ENCODE data around the gene TRNAU1AP.

The TRNAU1AP gene

DNA sequence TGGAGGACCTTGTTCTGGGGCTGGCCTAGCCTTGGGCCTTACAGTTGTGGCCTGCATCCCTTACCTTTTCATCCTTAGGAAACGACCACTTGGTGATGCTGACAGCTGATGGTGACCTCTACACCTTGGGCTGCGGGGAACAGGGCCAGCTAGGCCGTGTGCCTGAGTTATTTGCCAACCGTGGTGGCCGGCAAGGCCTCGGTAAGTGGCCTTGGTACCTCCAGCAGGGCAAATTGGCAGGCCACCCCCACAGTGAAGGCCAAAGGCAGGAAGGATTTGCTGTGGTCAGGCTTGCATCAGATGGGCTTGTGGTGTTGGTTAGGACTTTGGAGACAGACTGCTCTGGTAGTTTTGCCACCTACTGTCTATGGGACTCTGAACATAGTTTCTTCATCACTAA lies 17.7 kb upstream of the TRNAU1AP start:
- Histone ChIP-seq H3K36me3 (replicated peaks; ENCODE audit: insufficient read depth, low read length) (peaks cover 17% of the 10 kb centered on the region), H3K4me3 (ENCODE audit: low read length) (no peak overlapping the region), H3K27me3 (replicated peaks; ENCODE audit: insufficient read depth, low read length) (no peaks in the 10 kb centered on the region), H3K27ac (ENCODE audit: low read length) (no peak overlapping the region), H3K9me3 (replicated peaks; ENCODE audit: insufficient read depth, low read length) (no peaks in the 10 kb centered on the region), H3K79me2 (ENCODE audit: low read length) (peaks cover 8% of the 10 kb centered on the region), H3K9ac (ENCODE audit: low read length) (no peak overlapping the region), H3K4me1 (ENCODE audit: low read length) (no peaks in the 10 kb centered on the region), H2AFZ (ENCODE audit: low read length) (no peak overlapping the region), H4K20me1 (ENCODE audit: insufficient read depth, low read length) (no peaks in the 10 kb centered on the region), H3K9me2 (replicated peaks; ENCODE audit: insufficient read depth, low read length) (no peaks in the 10 kb centered on the region), H3K4me2 (ENCODE audit: low read depth, low read length) (no peak overlapping the region), H3F3A (ENCODE audit: insufficient read depth, low read length) (no peaks in the 10 kb centered on the region; the same call in 1 of the 2 replicates)
- no peak for DNase-seq
- TF ChIP-seq, protein P1, sequence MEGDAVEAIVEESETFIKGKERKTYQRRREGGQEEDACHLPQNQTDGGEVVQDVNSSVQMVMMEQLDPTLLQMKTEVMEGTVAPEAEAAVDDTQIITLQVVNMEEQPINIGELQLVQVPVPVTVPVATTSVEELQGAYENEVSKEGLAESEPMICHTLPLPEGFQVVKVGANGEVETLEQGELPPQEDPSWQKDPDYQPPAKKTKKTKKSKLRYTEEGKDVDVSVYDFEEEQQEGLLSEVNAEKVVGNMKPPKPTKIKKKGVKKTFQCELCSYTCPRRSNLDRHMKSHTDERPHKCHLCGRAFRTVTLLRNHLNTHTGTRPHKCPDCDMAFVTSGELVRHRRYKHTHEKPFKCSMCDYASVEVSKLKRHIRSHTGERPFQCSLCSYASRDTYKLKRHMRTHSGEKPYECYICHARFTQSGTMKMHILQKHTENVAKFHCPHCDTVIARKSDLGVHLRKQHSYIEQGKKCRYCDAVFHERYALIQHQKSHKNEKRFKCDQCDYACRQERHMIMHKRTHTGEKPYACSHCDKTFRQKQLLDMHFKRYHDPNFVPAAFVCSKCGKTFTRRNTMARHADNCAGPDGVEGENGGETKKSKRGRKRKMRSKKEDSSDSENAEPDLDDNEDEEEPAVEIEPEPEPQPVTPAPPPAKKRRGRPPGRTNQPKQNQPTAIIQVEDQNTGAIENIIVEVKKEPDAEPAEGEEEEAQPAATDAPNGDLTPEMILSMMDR (IDR thresholded peaks at IDR 0.05; ENCODE audit: low read length), result no peak
- TF ChIP-seq EZH2 (optimal IDR thresholded peaks at IDR 0.05; ENCODE audit: low read depth, low read length) (no peak), EZH2phosphoT487 (IDR thresholded peaks at IDR 0.05; ENCODE audit: low read length) (no peak)

DNA sequence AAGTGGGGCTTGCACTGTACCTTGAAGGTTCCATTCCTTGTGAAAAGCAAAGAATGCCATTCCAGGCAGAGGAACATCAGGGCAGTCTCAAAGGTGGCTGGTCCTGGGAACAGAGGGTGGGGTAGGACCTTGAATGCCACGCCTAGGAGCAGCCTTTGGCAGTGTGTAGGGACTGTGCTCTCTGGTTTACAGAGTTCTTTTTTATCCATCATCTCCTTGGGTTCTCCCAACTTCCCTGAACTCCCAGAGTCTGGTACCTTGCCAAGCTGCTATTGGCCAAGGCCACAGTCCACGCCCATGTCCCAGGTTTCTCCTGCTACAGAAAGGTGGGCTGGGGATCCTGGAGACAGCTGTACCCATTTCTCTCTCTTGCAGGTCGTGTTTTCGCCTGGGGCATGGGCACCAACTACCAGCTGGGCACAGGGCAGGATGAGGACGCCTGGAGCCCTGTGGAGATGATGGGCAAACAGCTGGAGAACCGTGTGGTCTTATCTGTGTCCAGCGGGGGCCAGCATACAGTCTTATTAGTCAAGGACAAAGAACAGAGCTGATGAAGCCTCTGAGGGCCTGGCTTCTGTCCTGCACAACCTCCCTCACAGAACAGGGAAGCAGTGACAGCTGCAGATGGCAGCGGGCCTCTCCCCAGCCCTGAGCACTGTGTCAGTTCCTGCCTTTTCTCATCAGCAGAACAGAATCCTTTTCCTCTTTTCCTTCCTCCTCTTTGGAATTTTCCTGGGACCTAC lies 15.3 kb upstream of the TRNAU1AP start:
- Histone ChIP-seq H3K79me2 (ENCODE audit: low read length) (no peaks in the 10 kb centered on the region), H3K4me1 (ENCODE audit: low read length) (no peaks in the 10 kb centered on the region), H3F3A (ENCODE audit: insufficient read depth, low read length) (no peaks in the 10 kb centered on the region; the same call in 1 of the 2 replicates), H3K4me2 (ENCODE audit: low read depth, low read length) (no peak overlapping the region), H3K9me2 (replicated peaks; ENCODE audit: insufficient read depth, low read length) (no peaks in the 10 kb centered on the region), H4K20me1 (ENCODE audit: insufficient read depth, low read length) (no peaks in the 10 kb centered on the region), H3K36me3 (replicated peaks; ENCODE audit: insufficient read depth, low read length) (peaks cover 17% of the 10 kb centered on the region), H3K27me3 (replicated peaks; ENCODE audit: insufficient read depth, low read length) (no peaks in the 10 kb centered on the region), H2AFZ (ENCODE audit: low read length) (no peak overlapping the region), H3K27ac (ENCODE audit: low read length) (no peak overlapping the region), H3K9ac (ENCODE audit: low read length) (no peak overlapping the region), H3K9me3 (replicated peaks; ENCODE audit: insufficient read depth, low read length) (no peaks in the 10 kb centered on the region), H3K4me3 (ENCODE audit: low read length) (no peak overlapping the region)
- no peak for DNase-seq
- TF ChIP-seq, protein P1 (IDR thresholded peaks at IDR 0.05; ENCODE audit: low read length), result no peak
- TF ChIP-seq EZH2 (optimal IDR thresholded peaks at IDR 0.05; ENCODE audit: low read depth, low read length) (no peak), EZH2phosphoT487 (IDR thresholded peaks at IDR 0.05; ENCODE audit: low read length) (no peak)

DNA sequence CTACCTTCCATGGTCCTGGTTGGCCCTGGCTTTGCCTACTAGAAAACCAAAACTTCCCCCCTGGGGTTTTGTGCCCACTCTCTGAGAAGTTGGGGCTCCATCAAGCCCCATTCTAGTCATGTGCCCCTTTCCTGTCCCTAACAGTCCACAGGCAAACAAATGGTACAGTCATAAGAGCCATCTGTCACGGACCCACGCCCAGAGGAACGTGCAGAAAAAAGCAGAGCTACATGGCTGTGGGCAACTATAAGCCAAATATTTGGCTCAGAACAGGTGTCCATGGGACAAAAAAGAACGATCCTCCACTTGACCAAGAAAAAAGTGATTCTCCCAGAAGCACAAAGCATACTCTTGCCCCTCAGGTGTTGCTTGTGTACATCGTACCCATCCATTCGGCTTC lies 14.6 kb upstream of the TRNAU1AP start:
- TF ChIP-seq, protein P1 (IDR thresholded peaks at IDR 0.05; ENCODE audit: low read length), result no peak
- TF ChIP-seq EZH2phosphoT487 (IDR thresholded peaks at IDR 0.05; ENCODE audit: low read length) (no peak), EZH2 (optimal IDR thresholded peaks at IDR 0.05; ENCODE audit: low read depth, low read length) (no peak)
- peaks cover 17% of the 10 kb centered on the region for H3K36me3 ChIP-seq (replicated peaks; ENCODE audit: insufficient read depth, low read length)
- H3K27ac ChIP-seq (ENCODE audit: low read length), result no peak overlapping the region

More for the DNA sequence above, 14.6 kb upstream of the TRNAU1AP start:
- H3K9me3 ChIP-seq (replicated peaks; ENCODE audit: insufficient read depth, low read length), result no peaks in the 10 kb centered on the region
- H3K9ac ChIP-seq (ENCODE audit: low read length), result no peak overlapping the region
- no peak overlapping the region for H3K4me3 ChIP-seq (ENCODE audit: low read length)
- DNase-seq, result no peak
- no peaks in the 10 kb centered on the region for H3K27me3 ChIP-seq (replicated peaks; ENCODE audit: insufficient read depth, low read length)
- H2AFZ ChIP-seq (ENCODE audit: low read length), result no peak overlapping the region
- no peak overlapping the region for H3K4me2 ChIP-seq (ENCODE audit: low read depth, low read length)
- no peaks in the 10 kb centered on the region; the same call in 1 of the 2 replicates for H3F3A ChIP-seq (ENCODE audit: insufficient read depth, low read length)
- no peaks in the 10 kb centered on the region for H4K20me1 ChIP-seq (ENCODE audit: insufficient read depth, low read length)
- H3K4me1 ChIP-seq (ENCODE audit: low read length), result no peaks in the 10 kb centered on the region
- no peaks in the 10 kb centered on the region for H3K9me2 ChIP-seq (replicated peaks; ENCODE audit: insufficient read depth, low read length)
- H3K79me2 ChIP-seq (ENCODE audit: low read length), result no peaks in the 10 kb centered on the region
